Neural cell (in vitro differentiated cells): ENCODE results near the gene SFXN1. TPM values are rescaled to one million over a fixed set of nuclear protein-coding genes. Genes with fewer than 3 reads are reported as not detected.

Experiments
- H2AFZ ChIP-seq: fragments of 200-600, 300-800 bp; sonication (generic), shearing (Covaris generic); 2 replicates; pipeline ENCODE4 v1.6.0; 2014; ENCODE audit warnings: low read depth, mild to moderate bottlenecking, antibody characterized with exemption, low read length, moderate library complexity
- H3F3A ChIP-seq: fragments of 200-600 bp; shearing (Covaris generic); 2 replicates; pipeline ENCODE4 v1.6.1; 2016; ENCODE audit warnings: mild to moderate bottlenecking, moderate library complexity, mixed read lengths, antibody characterized with exemption, low read length; ENCODE audit not compliant: insufficient read depth, poor library complexity, severe bottlenecking
- H3K27ac ChIP-seq: fragments of 200-600, 300-800 bp; sonication (generic), shearing (Covaris generic); 2 replicates; pipeline ENCODE4 v1.5.1; 2014; ENCODE audit warnings: mild to moderate bottlenecking, low read length, moderate library complexity
- H3K27me3 ChIP-seq: fragments of 300-800, 200-600 bp; sonication (generic), shearing (Covaris generic); 2 replicates; pipeline ENCODE4 v1.6.0; 2014; ENCODE audit warnings: mild to moderate bottlenecking, low read depth, low read length, moderate library complexity; ENCODE audit not compliant: insufficient read depth
- H3K36me3 ChIP-seq: fragments of 300-800, 200-600 bp; sonication (generic), shearing (Covaris generic); 2 replicates; pipeline ENCODE4 v1.5.1; 2014; ENCODE audit warnings: mild to moderate bottlenecking, antibody characterized with exemption, low read length, moderate library complexity; ENCODE audit not compliant: insufficient read depth
- H3K4me2 ChIP-seq: fragments of 300-800, 200-600 bp; sonication (generic), shearing (Covaris generic); 2 replicates; pipeline ENCODE4 v1.6.0; 2014; ENCODE audit warnings: mild to moderate bottlenecking, low read length
- H3K4me3 ChIP-seq: fragments of 300-800, 200-600 bp; sonication (generic), shearing (Covaris generic); 2 replicates; pipeline ENCODE4 v1.5.1; 2014; ENCODE audit warnings: mild to moderate bottlenecking, low read length, moderate library complexity
- H3K79me2 ChIP-seq: fragments of 200-600 bp; shearing (Covaris generic); replicated peaks from 2 replicates; pipeline ENCODE4 v1.6.0; 2014; ENCODE audit warnings: mild to moderate bottlenecking, low read length, moderate library complexity; ENCODE audit not compliant: insufficient read depth
- H3K9ac ChIP-seq: fragments of 300-800, 200-600 bp; sonication (generic), shearing (Covaris generic); 2 replicates; pipeline ENCODE4 v1.6.1; 2016; ENCODE audit warnings: mild to moderate bottlenecking, low read length, mixed read lengths
- H3K9me2 ChIP-seq: fragments of 200-600 bp; shearing (Covaris generic); 2 replicates; pipeline ENCODE4 v1.6.1; 2016; ENCODE audit warnings: mild to moderate bottlenecking, low read length, mixed read lengths; ENCODE audit not compliant: insufficient read depth
- H3K9me3 ChIP-seq: fragments of 200-600, 300-800 bp; sonication (generic), shearing (Covaris generic); 2 replicates; pipeline ENCODE4 v1.6.1; 2016; ENCODE audit warnings: mild to moderate bottlenecking, mixed run types, low read length, moderate library complexity, mixed read lengths
- H4K20me1 ChIP-seq: fragments of 200-600 bp; shearing (Covaris generic); 2 replicates; pipeline ENCODE4 v1.6.1; 2016; ENCODE audit warnings: mild to moderate bottlenecking, mixed run types; ENCODE audit not compliant: insufficient read depth
- CTCF ChIP-seq: fragments of 450-650 bp; IDR thresholded peaks from 2 replicates; pipeline ENCODE4 v1.5.1; 2014; ENCODE audit warnings: antibody characterized with exemption, mild to moderate bottlenecking, moderate library complexity; ENCODE audit not compliant: poor library complexity, severe bottlenecking
- EP300 ChIP-seq: fragments of 450-650 bp; conservative IDR thresholded peaks from 2 replicates; pipeline ENCODE4 v1.6.1; 2014; ENCODE audit warnings: antibody characterized with exemption, mild to moderate bottlenecking, moderate library complexity; ENCODE audit not compliant: poor library complexity, severe bottlenecking
- EZH2 ChIP-seq: fragments of 200-600, 300-800 bp; shearing (Covaris generic), sonication (generic); IDR thresholded peaks from 2 replicates; pipeline ENCODE4 v1.6.1; 2014; ENCODE audit warnings: antibody characterized with exemption, low read length, borderline replicate concordance, mild to moderate bottlenecking; ENCODE audit not compliant: insufficient read depth, poor library complexity, severe bottlenecking
- MXI1 ChIP-seq: fragments of 450-650 bp; conservative IDR thresholded peaks from 2 replicates; pipeline ENCODE4 v1.6.1; 2014; ENCODE audit warnings: antibody characterized with exemption, mild to moderate bottlenecking; ENCODE audit not compliant: poor library complexity, severe bottlenecking
- POLR2AphosphoS5 ChIP-seq: IDR thresholded peaks from 2 replicates; pipeline ENCODE4 v1.6.1; 2012
- RAD21 ChIP-seq: fragments of 450-650 bp; conservative IDR thresholded peaks from 2 replicates; pipeline ENCODE4 v1.6.1; 2014; ENCODE audit warnings: antibody characterized with exemption, mild to moderate bottlenecking, moderate library complexity
- REST ChIP-seq: IDR thresholded peaks from 2 replicates; pipeline ENCODE4 v1.6.1; 2012; ENCODE audit warnings: borderline replicate concordance
- SMC3 ChIP-seq: fragments of 450-650 bp; conservative IDR thresholded peaks from 2 replicates; pipeline ENCODE4 v1.6.1; 2014; ENCODE audit warnings: antibody characterized with exemption, mild to moderate bottlenecking, moderate library complexity; ENCODE audit not compliant: poor library complexity
- TAF1 ChIP-seq: IDR thresholded peaks from 2 replicates; pipeline ENCODE4 v1.6.1; 2012; ENCODE audit warnings: low read depth
- polyA plus RNA-seq: library from polyadenylated mRNA; depleted of rRNA; stranded (reverse); fragments of >200 nt; gene quantifications from 2 replicates; pipeline ENCODE4 v1.2.3, GENCODE V29; 2014

Gene SFXN1
- polyA plus RNA-seq, 1 donor from 2014 or later, result 109 TPM

- Histone ChIP-seq H4K20me1 (no peaks in the 10 kb centered on the region), H3K9ac (no peak overlapping the region), H3K4me3 (no peak overlapping the region), H3K9me3 (no peaks in the 10 kb centered on the region), H3F3A (no peaks in the 10 kb centered on the region), H3K9me2 (no peaks in the 10 kb centered on the region), H2AFZ (no peak overlapping the region), H3K79me2 (no peaks in the 10 kb centered on the region), H3K27me3 (no peaks in the 10 kb centered on the region), H3K36me3 (no peaks in the 10 kb centered on the region), H3K27ac (no peak overlapping the region), H3K4me2 (no peak overlapping the region)
- no peak for TF ChIP-seq REST
- TF ChIP-seq SMC3, result no peak
- no peak for TF ChIP-seq RAD21
- TF ChIP-seq MXI1, result no peak
- TF ChIP-seq POLR2AphosphoS5, result no peak
- TF ChIP-seq CTCF, result no peak
- no peak for TF ChIP-seq EP300
- no peak for TF ChIP-seq TAF1
- no peak for TF ChIP-seq EZH2
Observed at GRCh38 chr5:175575301-175575700, 96.9 kb downstream of the SFXN1 start.

- Histone ChIP-seq H3K36me3 (no peaks in the 10 kb centered on the region), H3K9me2 (no peaks in the 10 kb centered on the region), H4K20me1 (no peaks in the 10 kb centered on the region), H3K9me3 (no peaks in the 10 kb centered on the region), H3F3A (no peaks in the 10 kb centered on the region), H3K27ac (no peak overlapping the region), H3K79me2 (no peaks in the 10 kb centered on the region), H2AFZ (no peak overlapping the region), H3K27me3 (no peaks in the 10 kb centered on the region), H3K4me3 (no peak overlapping the region), H3K9ac (no peak overlapping the region), H3K4me2 (no peak overlapping the region)
- no peak for TF ChIP-seq REST
- no peak for TF ChIP-seq SMC3
- TF ChIP-seq RAD21, result no peak
- no peak for TF ChIP-seq MXI1
- TF ChIP-seq TAF1, result no peak
- no peak for TF ChIP-seq POLR2AphosphoS5
- TF ChIP-seq EZH2, result no peak
- no peak for TF ChIP-seq CTCF
- TF ChIP-seq EP300, result no peak
Observed at GRCh38 chr5:175576096-175576495, 97.7 kb downstream of the SFXN1 start.
